ENCODE data around the gene FILIP1L.
A peak's percentile ranks its signal among the peaks of the same experiment; 100 is the strongest.

Gene FILIP1L

GRCh38 chr3:99934975-99935797 lies 179.1 kb downstream of the FILIP1L start:
- no peak overlapping the region for H3K9ac ChIP-seq (ENCODE audit: low read depth, low read length)
- no peak overlapping the region for H3K4me3 ChIP-seq (ENCODE audit: low read length)
- H3K27me3 ChIP-seq (ENCODE audit: control insufficient read depth, insufficient read depth, low read length) = no peaks in the 10 kb centered on the region
- no peaks in the 10 kb centered on the region for H3K9me3 ChIP-seq (replicated peaks; ENCODE audit: low read length)
- peaks cover 30% of the 10 kb centered on the region for H3K4me1 ChIP-seq (ENCODE audit: control insufficient read depth, insufficient read depth, low read length)
- no peaks in the 10 kb centered on the region for H3K36me3 ChIP-seq (ENCODE audit: insufficient read depth, low read length)
- H3K4me2 ChIP-seq (ENCODE audit: low read length) = no peak overlapping the region

- Histone ChIP-seq H3K36me3 (ENCODE audit: insufficient read depth, low read length) (no peaks in the 10 kb centered on the region), H3K4me2 (ENCODE audit: low read length) (no peak overlapping the region), H3K9ac (ENCODE audit: low read depth, low read length) (no peak overlapping the region), H3K27me3 (ENCODE audit: control insufficient read depth, insufficient read depth, low read length) (no peaks in the 10 kb centered on the region), H3K4me3 (ENCODE audit: low read length) (no peak overlapping the region), H3K4me1 (ENCODE audit: control insufficient read depth, insufficient read depth, low read length) (peaks cover 37% of the 10 kb centered on the region), H3K9me3 (replicated peaks; ENCODE audit: low read length) (no peaks in the 10 kb centered on the region)
These were observed 180.1 kb downstream of the FILIP1L start for GRCh38 chr3:99933971-99934750.

- Histone ChIP-seq H3K36me3 (ENCODE audit: insufficient read depth, low read length) (no peaks in the 10 kb centered on the region), H3K4me2 (ENCODE audit: low read length) (no peak overlapping the region), H3K4me3 (ENCODE audit: low read length) (no peak overlapping the region), H3K9me3 (replicated peaks; ENCODE audit: low read length) (no peaks in the 10 kb centered on the region), H3K4me1 (ENCODE audit: control insufficient read depth, insufficient read depth, low read length) (peaks cover 20% of the 10 kb centered on the region), H3K27me3 (ENCODE audit: control insufficient read depth, insufficient read depth, low read length) (no peaks in the 10 kb centered on the region), H3K9ac (ENCODE audit: low read depth, low read length) (no peak overlapping the region)
These were observed 183.2 kb downstream of the FILIP1L start for GRCh38 chr3:99931059-99931458.

GRCh38 chr3:99929745-99930139 lies 184.6 kb downstream of the FILIP1L start:
- Histone ChIP-seq H3K9ac (ENCODE audit: low read depth, low read length) (no peak overlapping the region), H3K36me3 (ENCODE audit: insufficient read depth, low read length) (no peaks in the 10 kb centered on the region), H3K27me3 (ENCODE audit: control insufficient read depth, insufficient read depth, low read length) (no peaks in the 10 kb centered on the region), H3K4me3 (ENCODE audit: low read length) (no peak overlapping the region), H3K4me1 (ENCODE audit: control insufficient read depth, insufficient read depth, low read length) (peaks cover 20% of the 10 kb centered on the region), H3K9me3 (replicated peaks; ENCODE audit: low read length) (no peaks in the 10 kb centered on the region), H3K4me2 (ENCODE audit: low read length) (peak overlapping the region; percentile 33)

GRCh38 chr3:99928771-99929744 lies 185.2 kb downstream of the FILIP1L start:
- Histone ChIP-seq H3K27me3 (ENCODE audit: control insufficient read depth, insufficient read depth, low read length) (no peaks in the 10 kb centered on the region), H3K4me1 (ENCODE audit: control insufficient read depth, insufficient read depth, low read length) (peaks cover 19% of the 10 kb centered on the region), H3K9ac (ENCODE audit: low read depth, low read length) (no peak overlapping the region), H3K9me3 (replicated peaks; ENCODE audit: low read length) (no peaks in the 10 kb centered on the region), H3K36me3 (ENCODE audit: insufficient read depth, low read length) (no peaks in the 10 kb centered on the region), H3K4me3 (ENCODE audit: low read length) (no peak overlapping the region), H3K4me2 (ENCODE audit: low read length) (peak overlapping the region; percentile 33)

- Histone ChIP-seq H3K4me2 (ENCODE audit: low read length) (no peak overlapping the region), H3K9me3 (replicated peaks; ENCODE audit: low read length) (no peaks in the 10 kb centered on the region), H3K9ac (ENCODE audit: low read depth, low read length) (no peak overlapping the region), H3K36me3 (ENCODE audit: insufficient read depth, low read length) (no peaks in the 10 kb centered on the region), H3K4me1 (ENCODE audit: control insufficient read depth, insufficient read depth, low read length) (peaks cover 19% of the 10 kb centered on the region), H3K4me3 (ENCODE audit: low read length) (no peak overlapping the region), H3K27me3 (ENCODE audit: control insufficient read depth, insufficient read depth, low read length) (no peaks in the 10 kb centered on the region)
These were observed 186.4 kb downstream of the FILIP1L start for GRCh38 chr3:99927671-99928457.

GRCh38 chr3:99925584-99926230 lies 188.6 kb downstream of the FILIP1L start:
- Histone ChIP-seq H3K9ac (ENCODE audit: low read depth, low read length) (no peak overlapping the region), H3K4me1 (ENCODE audit: control insufficient read depth, insufficient read depth, low read length) (peaks cover 36% of the 10 kb centered on the region), H3K9me3 (replicated peaks; ENCODE audit: low read length) (no peaks in the 10 kb centered on the region), H3K4me2 (ENCODE audit: low read length) (no peak overlapping the region), H3K27me3 (ENCODE audit: control insufficient read depth, insufficient read depth, low read length) (no peaks in the 10 kb centered on the region), H3K36me3 (ENCODE audit: insufficient read depth, low read length) (no peaks in the 10 kb centered on the region), H3K4me3 (ENCODE audit: low read length) (no peak overlapping the region)

- Histone ChIP-seq H3K4me3 (ENCODE audit: low read length) (no peak overlapping the region), H3K9me3 (replicated peaks; ENCODE audit: low read length) (no peaks in the 10 kb centered on the region), H3K4me2 (ENCODE audit: low read length) (no peak overlapping the region), H3K36me3 (ENCODE audit: insufficient read depth, low read length) (no peaks in the 10 kb centered on the region), H3K9ac (ENCODE audit: low read depth, low read length) (no peak overlapping the region), H3K27me3 (ENCODE audit: control insufficient read depth, insufficient read depth, low read length) (no peaks in the 10 kb centered on the region), H3K4me1 (ENCODE audit: control insufficient read depth, insufficient read depth, low read length) (peaks cover 44% of the 10 kb centered on the region)
These were observed 190.4 kb downstream of the FILIP1L start for GRCh38 chr3:99923873-99924272.

- H3K27me3 ChIP-seq (ENCODE audit: control insufficient read depth, insufficient read depth, low read length) = no peaks in the 10 kb centered on the region
- H3K9ac ChIP-seq (ENCODE audit: low read depth, low read length) = no peak overlapping the region
- H3K4me1 ChIP-seq (ENCODE audit: control insufficient read depth, insufficient read depth, low read length) = peaks cover 47% of the 10 kb centered on the region
- H3K4me2 ChIP-seq (ENCODE audit: low read length) = no peak overlapping the region
- H3K36me3 ChIP-seq (ENCODE audit: insufficient read depth, low read length) = no peaks in the 10 kb centered on the region
- H3K4me3 ChIP-seq (ENCODE audit: low read length) = no peak overlapping the region
- H3K9me3 ChIP-seq (replicated peaks; ENCODE audit: low read length) = no peaks in the 10 kb centered on the region
These were observed 192.3 kb downstream of the FILIP1L start for GRCh38 chr3:99921986-99922385.

GRCh38 chr3:99921377-99921695 lies 193.0 kb downstream of the FILIP1L start:
- Histone ChIP-seq H3K27me3 (ENCODE audit: control insufficient read depth, insufficient read depth, low read length) (no peaks in the 10 kb centered on the region), H3K4me3 (ENCODE audit: low read length) (no peak overlapping the region), H3K9ac (ENCODE audit: low read depth, low read length) (no peak overlapping the region), H3K36me3 (ENCODE audit: insufficient read depth, low read length) (no peaks in the 10 kb centered on the region), H3K4me2 (ENCODE audit: low read length) (no peak overlapping the region), H3K4me1 (ENCODE audit: control insufficient read depth, insufficient read depth, low read length) (peaks cover 47% of the 10 kb centered on the region), H3K9me3 (replicated peaks; ENCODE audit: low read length) (no peaks in the 10 kb centered on the region)
